ENCODE measurements around the gene P2RX6. TPM values are rescaled to one million over a fixed set of nuclear protein-coding genes. Genes with fewer than 3 reads are reported as not detected.

The P2RX6 gene
- total and polyA plus RNA-seq, 2 experiments from 2014 or later: 1.6 to 2.2 TPM

DNA sequence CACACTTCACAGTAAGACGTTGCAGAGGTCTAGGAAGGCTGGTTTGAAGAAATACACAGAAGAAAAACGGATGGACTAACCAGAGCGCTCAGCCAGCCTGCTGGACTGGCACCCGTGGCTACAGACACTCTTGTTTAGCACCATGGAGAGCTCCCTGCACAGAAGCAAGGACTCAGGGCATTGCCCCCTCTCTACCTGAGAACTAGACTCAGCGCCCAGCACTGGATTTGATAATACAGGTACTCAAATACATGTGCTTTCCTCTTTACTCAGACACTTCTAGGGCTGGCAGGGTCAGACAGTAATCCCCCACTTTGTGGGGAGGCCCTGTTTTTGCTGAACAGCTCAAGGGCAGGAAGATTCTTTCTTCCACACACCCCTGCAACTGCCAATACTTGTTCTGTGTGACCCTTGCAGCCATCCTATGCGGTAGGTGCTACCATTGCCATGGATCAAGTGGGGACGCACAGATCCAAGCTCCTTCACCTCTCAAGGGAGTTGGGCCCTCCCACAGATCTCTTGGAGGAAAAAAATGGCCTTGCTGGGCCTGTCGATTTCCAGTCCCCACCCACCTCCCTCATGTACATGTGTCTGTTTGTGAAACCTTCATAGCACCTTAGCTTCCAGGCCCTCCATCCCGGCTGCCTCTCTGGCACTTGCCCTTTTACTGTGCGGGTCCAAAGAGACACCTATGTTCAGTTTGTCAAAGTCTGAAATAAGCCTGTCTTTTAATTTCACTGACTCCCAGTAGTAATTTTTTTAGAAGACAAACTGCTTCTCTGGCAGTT lies 5.1 kb upstream of the P2RX6 start:
- no peak overlapping the region for H3K4me3 ChIP-seq
- no peaks in the 10 kb centered on the region for H3K27me3 ChIP-seq (replicated peaks; ENCODE audit: insufficient read depth)
- H3K9ac ChIP-seq: no peak overlapping the region
- peaks cover 10% of the 10 kb centered on the region for H3K4me1 ChIP-seq (ENCODE audit: insufficient read depth)
- DNase-seq: peak; percentile 70
- in situ Hi-C loops (cut with MboI): no loop called here
- no peaks in the 10 kb centered on the region for H3K9me3 ChIP-seq (ENCODE audit: low read depth)
- no peaks in the 10 kb centered on the region for H3K36me3 ChIP-seq (ENCODE audit: low read depth)
- H3F3A ChIP-seq (ENCODE audit: insufficient read depth): 0 out of 2 replicates have a peak, but pooled peaks cover 8% of the 10 kb centered on the region
- no peaks in the 10 kb centered on the region for H3K9me2 ChIP-seq (ENCODE audit: insufficient read depth)
- TF ChIP-seq EZH2phosphoT487 (IDR thresholded peaks at IDR 0.05; ENCODE audit: insufficient read depth, low read depth) (no peak), EZH2 (IDR thresholded peaks at IDR 0.05; ENCODE audit: insufficient read depth, poor library complexity, severe bottlenecking) (no peak)
- H3K79me2 ChIP-seq (ENCODE audit: insufficient read depth): no peaks in the 10 kb centered on the region
- WGBS, 2 experiments (ENCODE audit: low coverage in 1 of 2, low lambda C conversion rate in 2 of 2, missing lambda C conversion rate in 2 of 2): 53 to 55% methylated on average over 10 of the region's 10 CpGs
- H3K4me2 ChIP-seq (ENCODE audit: unreplicated experiment): no peak overlapping the region
- H4K20me1 ChIP-seq (ENCODE audit: insufficient read depth): no peaks in the 10 kb centered on the region
- H2AFZ ChIP-seq: no peak overlapping the region
- no peak overlapping the region for H3K27ac ChIP-seq

- H3F3A ChIP-seq (ENCODE audit: insufficient read depth): 0 out of 2 replicates have a peak, but pooled peaks cover 8% of the 10 kb centered on the region
These were observed 4.4 kb upstream of the P2RX6 start for GRCh38 chr22:21010426-21011113.

GRCh38 chr22:21012446-21013407 lies 2.2 kb upstream of the P2RX6 start:
- in situ Hi-C loops (cut with MboI): no loop called here
- peaks cover 19% of the 10 kb centered on the region for H3K4me1 ChIP-seq (ENCODE audit: insufficient read depth)
- H4K20me1 ChIP-seq (ENCODE audit: insufficient read depth): no peaks in the 10 kb centered on the region
- H3K9me2 ChIP-seq (ENCODE audit: insufficient read depth): no peaks in the 10 kb centered on the region
- no peak overlapping the region for H3K9ac ChIP-seq
- 0 out of 2 replicates have a peak, but pooled peaks cover under 1% of the 10 kb centered on the region for H3F3A ChIP-seq (ENCODE audit: insufficient read depth)
- no peak overlapping the region for H2AFZ ChIP-seq
- H3K4me3 ChIP-seq: no peak overlapping the region
- no peak for DNase-seq
- H3K36me3 ChIP-seq (ENCODE audit: low read depth): no peaks in the 10 kb centered on the region
- no peak overlapping the region for H3K27ac ChIP-seq
- WGBS, 2 experiments (ENCODE audit: low coverage in 1 of 2, low lambda C conversion rate in 2 of 2, missing lambda C conversion rate in 2 of 2): 51 to 57% methylated on average over 14 of the region's 14 CpGs
- no peaks in the 10 kb centered on the region for H3K9me3 ChIP-seq (ENCODE audit: low read depth)
- no peaks in the 10 kb centered on the region for H3K27me3 ChIP-seq (replicated peaks; ENCODE audit: insufficient read depth)
- no peaks in the 10 kb centered on the region for H3K79me2 ChIP-seq (ENCODE audit: insufficient read depth)
- H3K4me2 ChIP-seq (ENCODE audit: unreplicated experiment): no peak overlapping the region
- TF ChIP-seq EZH2 (IDR thresholded peaks at IDR 0.05; ENCODE audit: insufficient read depth, poor library complexity, severe bottlenecking): no peak
- no peak for TF ChIP-seq EZH2phosphoT487 (IDR thresholded peaks at IDR 0.05; ENCODE audit: insufficient read depth, low read depth)

More at GRCh38 chr22:21010426-21011113, 4.4 kb upstream of the P2RX6 start:
- no peaks in the 10 kb centered on the region for H3K79me2 ChIP-seq (ENCODE audit: insufficient read depth)
- 82 to 87% methylated on average over 3 of the region's 3 CpGs for WGBS, 2 experiments (ENCODE audit: low coverage in 1 of 2, low lambda C conversion rate in 2 of 2, missing lambda C conversion rate in 2 of 2)
- no peak overlapping the region for H3K4me3 ChIP-seq
- no peak for TF ChIP-seq EZH2phosphoT487 (IDR thresholded peaks at IDR 0.05; ENCODE audit: insufficient read depth, low read depth)
- no peak for TF ChIP-seq EZH2 (IDR thresholded peaks at IDR 0.05; ENCODE audit: insufficient read depth, poor library complexity, severe bottlenecking)
- no peaks in the 10 kb centered on the region for H3K36me3 ChIP-seq (ENCODE audit: low read depth)
- in situ Hi-C loops (cut with MboI): no loop called here
- no peaks in the 10 kb centered on the region for H3K9me2 ChIP-seq (ENCODE audit: insufficient read depth)
- H2AFZ ChIP-seq: no peak overlapping the region
- no peak overlapping the region for H3K27ac ChIP-seq
- H4K20me1 ChIP-seq (ENCODE audit: insufficient read depth): no peaks in the 10 kb centered on the region
- H3K4me2 ChIP-seq (ENCODE audit: unreplicated experiment): no peak overlapping the region
- no peak for DNase-seq
- no peak overlapping the region for H3K9ac ChIP-seq
- no peaks in the 10 kb centered on the region for H3K27me3 ChIP-seq (replicated peaks; ENCODE audit: insufficient read depth)
- peaks cover 17% of the 10 kb centered on the region for H3K4me1 ChIP-seq (ENCODE audit: insufficient read depth)
- no peaks in the 10 kb centered on the region for H3K9me3 ChIP-seq (ENCODE audit: low read depth)
